WERI-Rb-1 (cell line): ENCODE data around the gene RUFY4.

Experiments used
- DNase-seq: peaks from one replicate; pipeline ENCODE4 v3.0.0-alpha.2; 2020
- H3K27ac ChIP-seq: fragments of 250-450 bp; sonication (Bioruptor Pico); 2 replicates; pipeline ENCODE4 v1.5.1; 2020; ENCODE audit warnings: mild to moderate bottlenecking, moderate library complexity
- H3K27me3 ChIP-seq: fragments of 250-450 bp; sonication (Bioruptor Pico); 2 replicates; pipeline ENCODE4 v1.5.1; 2021; ENCODE audit warnings: mild to moderate bottlenecking, low read depth, moderate library complexity; ENCODE audit not compliant: insufficient read depth, severe bottlenecking
- H3K36me3 ChIP-seq: fragments of 250-450 bp; sonication (Bioruptor Pico); 2 replicates; pipeline ENCODE4 v1.5.1; 2020; ENCODE audit warnings: mild to moderate bottlenecking, moderate library complexity
- H3K4me3 ChIP-seq: 2 replicates; pipeline ENCODE4 v1.5.1; 2011; ENCODE audit warnings: low read depth, mild to moderate bottlenecking, control low read depth, low read length
- H3K9me3 ChIP-seq: fragments of 250-450 bp; sonication (Bioruptor Pico); 2 replicates; pipeline ENCODE4 v1.5.1; 2021; ENCODE audit warnings: mild to moderate bottlenecking, moderate library complexity; ENCODE audit not compliant: severe bottlenecking
- CTCF ChIP-seq: IDR thresholded peaks from 2 replicates; pipeline ENCODE4 v1.5.1; 2011; ENCODE audit warnings: low read depth, mild to moderate bottlenecking, control low read depth, inconsistent platforms, low read length

Gene RUFY4

DNA sequence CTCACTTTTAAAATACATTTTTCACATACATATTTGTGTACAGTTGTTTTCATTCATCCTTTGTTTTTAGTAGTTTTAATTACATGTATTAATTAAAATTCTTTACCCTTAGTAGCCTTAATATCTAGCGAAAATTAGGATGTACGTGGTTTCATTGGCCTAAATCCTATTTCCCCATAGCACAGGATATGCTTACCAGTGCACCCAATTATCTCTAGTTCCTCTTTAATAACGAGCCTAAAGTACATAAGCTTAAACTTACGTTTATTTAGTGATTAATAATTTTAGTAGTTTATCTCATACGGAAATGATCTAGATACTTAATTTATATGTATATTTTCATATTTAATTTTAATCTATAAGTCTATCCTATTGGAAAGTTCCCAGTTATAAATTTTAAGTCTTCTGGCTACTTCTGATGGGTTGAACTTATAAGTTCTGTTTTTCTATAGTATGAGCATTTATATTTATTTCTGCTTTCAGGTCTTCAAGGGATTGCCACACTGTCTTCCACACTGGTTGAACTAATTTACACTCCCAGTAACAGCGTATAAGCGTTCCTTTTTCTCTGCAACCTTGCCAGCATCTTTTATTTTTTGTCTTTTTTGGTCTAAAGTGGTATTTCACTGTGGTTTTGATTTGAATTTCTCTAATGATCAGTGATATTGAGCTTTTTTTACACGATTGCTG, 21.4 kb upstream of the RUFY4 start:
- no peaks in the 10 kb centered on the region for H3K27me3 ChIP-seq
- H3K36me3 ChIP-seq = no peaks in the 10 kb centered on the region
- H3K27ac ChIP-seq = no peak overlapping the region
- TF ChIP-seq CTCF = no peak
- no peaks in the 10 kb centered on the region for H3K9me3 ChIP-seq
- DNase-seq = no peak
- H3K4me3 ChIP-seq = no peak overlapping the region

- no peak overlapping the region for H3K27ac ChIP-seq
- H3K4me3 ChIP-seq = no peak overlapping the region
- TF ChIP-seq CTCF = no peak
- DNase-seq = no peak
- no peaks in the 10 kb centered on the region for H3K36me3 ChIP-seq
- H3K27me3 ChIP-seq = no peaks in the 10 kb centered on the region
- no peaks in the 10 kb centered on the region for H3K9me3 ChIP-seq
These were observed 17.1 kb upstream of the RUFY4 start for GRCh38 chr2:218051903-218052302.

DNA sequence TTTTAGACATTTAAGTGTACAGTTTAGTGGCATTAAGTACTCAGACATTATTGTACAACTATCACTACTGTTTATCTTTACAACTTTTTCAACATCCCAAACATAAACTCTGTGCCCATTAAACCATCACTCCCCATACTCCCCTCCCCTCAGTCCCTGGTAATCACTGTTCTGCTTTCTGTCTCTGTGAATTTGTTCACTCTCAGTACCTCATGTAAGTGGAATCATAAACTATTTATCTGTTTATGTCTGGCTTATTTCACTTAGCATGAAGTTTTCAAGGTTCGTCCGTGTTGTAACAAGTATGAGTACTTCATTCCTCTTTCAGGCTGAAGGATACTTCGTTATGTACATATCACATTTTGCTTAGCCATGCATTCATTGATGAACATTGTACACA, 9.8 kb upstream of the RUFY4 start:
- peaks cover 6% of the 10 kb centered on the region for H3K27me3 ChIP-seq
- no peak overlapping the region for H3K4me3 ChIP-seq
- no peak overlapping the region for H3K27ac ChIP-seq
- H3K36me3 ChIP-seq = no peaks in the 10 kb centered on the region
- no peaks in the 10 kb centered on the region for H3K9me3 ChIP-seq
- DNase-seq = no peak
- TF ChIP-seq CTCF = no peak

DNA sequence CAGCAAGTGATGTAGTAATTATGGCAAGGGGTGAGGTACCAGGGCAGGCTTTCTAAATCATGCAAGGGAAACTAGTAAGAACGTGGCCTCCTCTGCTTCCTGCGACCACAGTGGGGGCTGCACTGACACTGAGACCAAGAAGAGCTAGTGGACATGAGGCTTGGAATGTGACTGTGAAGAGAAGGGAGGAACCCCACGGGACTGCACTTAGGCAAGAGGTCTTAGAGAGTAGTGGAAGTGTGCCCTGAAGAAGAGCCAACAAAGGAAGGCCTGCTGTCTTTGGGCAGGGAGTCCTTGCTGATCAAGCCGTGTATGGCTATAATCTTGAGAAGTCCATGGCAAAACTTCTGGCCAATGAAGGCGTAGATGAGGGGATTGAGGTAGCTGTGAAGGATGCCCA, 8.9 kb upstream of the RUFY4 start:
- H3K27me3 ChIP-seq = peaks cover 6% of the 10 kb centered on the region
- TF ChIP-seq CTCF = no peak
- DNase-seq = no peak

DNA sequence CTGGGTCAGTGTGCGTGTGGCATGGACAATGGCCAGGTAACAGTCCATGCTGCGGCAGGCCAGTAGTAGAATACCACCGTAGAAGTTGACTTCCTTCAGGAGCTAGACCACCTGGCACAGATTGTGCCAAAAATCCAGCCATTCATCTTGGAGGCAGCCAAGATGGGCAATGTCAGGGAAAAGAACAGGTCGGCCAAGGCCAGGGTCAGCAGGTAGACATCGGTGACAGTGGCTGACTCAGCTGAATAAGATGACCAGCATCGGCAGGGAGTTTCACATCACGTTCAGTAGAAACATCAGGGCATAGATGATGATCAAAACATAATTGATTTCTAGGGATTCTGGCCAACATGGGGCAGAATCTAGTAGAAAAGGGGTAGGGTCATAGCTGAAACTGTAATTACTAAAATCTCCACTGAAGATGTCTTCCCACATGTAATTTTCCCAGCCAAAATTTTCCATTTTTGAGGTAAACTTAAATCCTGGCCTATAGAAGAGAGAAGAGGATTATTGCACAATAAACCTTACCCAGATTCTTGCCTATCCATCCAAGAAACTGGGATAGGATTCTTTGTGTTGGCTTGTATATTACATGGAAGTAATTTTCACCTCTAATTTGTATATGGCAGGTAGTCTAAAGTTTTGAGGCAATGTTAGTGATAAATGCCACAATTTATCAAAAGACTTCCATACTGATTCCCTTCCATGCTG, 7.9 kb upstream of the RUFY4 start:
- peaks cover 6% of the 10 kb centered on the region for H3K27me3 ChIP-seq

More for the DNA sequence above, 8.9 kb upstream of the RUFY4 start:
- H3K27ac ChIP-seq = no peak overlapping the region
- H3K4me3 ChIP-seq = no peak overlapping the region
- H3K9me3 ChIP-seq = no peaks in the 10 kb centered on the region
- no peaks in the 10 kb centered on the region for H3K36me3 ChIP-seq

More for the DNA sequence above, 7.9 kb upstream of the RUFY4 start:
- no peaks in the 10 kb centered on the region for H3K36me3 ChIP-seq
- H3K9me3 ChIP-seq = no peaks in the 10 kb centered on the region
- no peak for TF ChIP-seq CTCF
- no peak overlapping the region for H3K4me3 ChIP-seq
- no peak for DNase-seq
- no peak overlapping the region for H3K27ac ChIP-seq
